ENCODE measurements around the gene RTTN.

RTTN gene

GRCh38 chr18:69954719-69955480, 250.6 kb downstream of the RTTN start:
- Mint-ChIP-seq H3K36me3 (ENCODE audit: low read depth) (no peaks in the 10 kb centered on the region), H3K9me3 (no peaks in the 10 kb centered on the region), H3K4me3 (no peak overlapping the region), H3K27ac (peak overlapping the region; percentile 60), H3K27me3 (ENCODE audit: low read depth, poor library complexity) (no peaks in the 10 kb centered on the region), H3K4me1 (peaks cover 11% of the 10 kb centered on the region)
- no peak for DNase-seq
- TF ChIP-seq CTCF (IDR thresholded peaks at IDR 0.05), result no peak

DNA sequence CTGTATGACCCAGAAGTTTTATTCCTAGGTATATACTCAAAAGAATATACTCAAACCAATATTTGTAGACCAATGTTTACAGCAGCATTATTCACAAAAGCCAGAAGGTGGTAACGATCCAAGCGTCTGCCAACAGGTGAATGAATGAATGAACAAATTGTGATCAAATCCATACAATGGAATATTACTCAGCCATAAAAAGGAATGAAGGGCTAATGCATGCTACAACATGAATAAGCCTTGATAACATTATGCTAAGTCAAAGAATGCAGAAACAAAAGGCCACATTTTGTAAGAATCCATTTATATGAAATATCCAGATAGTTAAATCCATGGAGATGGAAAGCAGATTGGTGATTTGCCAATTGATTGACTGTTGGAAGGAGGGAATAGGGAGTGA, 252.3 kb downstream of the RTTN start:
- Mint-ChIP-seq H3K4me1 (no peaks in the 10 kb centered on the region), H3K9me3 (no peaks in the 10 kb centered on the region), H3K36me3 (ENCODE audit: low read depth) (no peaks in the 10 kb centered on the region), H3K27ac (no peak overlapping the region), H3K27me3 (ENCODE audit: low read depth, poor library complexity) (no peaks in the 10 kb centered on the region), H3K4me3 (no peak overlapping the region)
- no peak for TF ChIP-seq CTCF (IDR thresholded peaks at IDR 0.05)
- DNase-seq, result no peak
